DMS79 (cell line): ENCODE data around the gene TFAP2D.

Experiments used
- DNase-seq: peaks from one replicate; lab custom pipeline; 2025; lab: John Stamatoyannopoulos, UW

TFAP2D gene

DNA sequence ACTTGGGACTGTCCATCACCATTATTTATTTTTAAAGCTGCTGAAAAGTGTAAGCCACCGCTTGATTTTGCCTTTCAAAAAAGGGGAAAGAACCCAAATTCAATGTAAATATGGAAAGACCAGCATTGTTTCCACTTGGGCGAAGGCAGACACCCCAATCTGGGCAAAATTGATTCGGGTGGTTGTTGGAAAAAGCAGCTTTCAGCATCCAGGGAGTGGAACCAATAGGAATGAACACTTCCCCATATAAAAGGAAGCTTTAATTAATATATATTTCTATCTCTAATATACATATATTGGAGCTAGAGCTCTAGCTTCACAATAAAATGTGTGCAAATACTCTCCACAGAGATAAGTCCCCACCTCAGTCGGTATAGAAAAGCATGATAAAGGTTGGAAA lies at the start of gene TFAP2D:
Gene TFAP2D (plus strand): TSS at position 301 of the 400 bp plus-strand sequence. CDS start 530 bp downstream, outside the sequence.
- DNase-seq = no peak

DNA sequence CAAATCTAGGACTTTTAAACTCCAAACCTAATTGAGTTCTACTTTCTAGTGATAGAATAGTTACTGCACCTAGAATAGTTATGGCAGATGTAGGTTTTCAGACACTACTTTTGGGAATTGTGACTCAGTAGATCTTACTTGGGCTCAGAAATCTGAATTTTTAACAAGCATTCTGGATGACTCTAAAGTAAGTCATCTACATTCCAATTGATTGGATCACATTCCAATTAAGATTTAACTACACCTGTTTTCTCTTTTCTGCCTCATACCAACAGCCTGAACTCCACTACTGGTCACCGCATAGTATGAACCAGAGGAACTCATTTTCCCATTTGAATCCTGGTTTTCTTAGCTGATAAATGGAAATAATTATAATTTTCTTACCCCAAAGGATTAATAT lies 49.5 kb upstream of the TFAP2D start:
- no peak for DNase-seq

DNA sequence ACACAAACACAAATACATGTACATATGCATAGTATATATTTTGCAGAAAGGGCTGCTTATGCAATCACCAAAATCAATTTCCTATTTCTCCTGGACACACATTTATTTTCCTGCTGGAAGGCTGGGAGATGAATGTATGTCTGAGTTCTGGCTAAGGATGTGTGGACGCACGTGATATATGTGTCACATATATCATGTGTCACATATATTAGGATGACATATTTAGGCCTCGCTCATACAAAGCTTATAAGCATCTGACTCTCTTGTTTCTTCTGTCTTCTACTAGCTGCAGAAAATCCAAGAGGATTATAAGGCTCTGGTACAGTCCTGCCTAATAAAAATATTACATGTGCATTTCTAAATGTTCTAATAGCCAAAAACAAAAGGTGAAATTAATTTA lies 47.2 kb upstream of the TFAP2D start:
- no peak for DNase-seq

DNA sequence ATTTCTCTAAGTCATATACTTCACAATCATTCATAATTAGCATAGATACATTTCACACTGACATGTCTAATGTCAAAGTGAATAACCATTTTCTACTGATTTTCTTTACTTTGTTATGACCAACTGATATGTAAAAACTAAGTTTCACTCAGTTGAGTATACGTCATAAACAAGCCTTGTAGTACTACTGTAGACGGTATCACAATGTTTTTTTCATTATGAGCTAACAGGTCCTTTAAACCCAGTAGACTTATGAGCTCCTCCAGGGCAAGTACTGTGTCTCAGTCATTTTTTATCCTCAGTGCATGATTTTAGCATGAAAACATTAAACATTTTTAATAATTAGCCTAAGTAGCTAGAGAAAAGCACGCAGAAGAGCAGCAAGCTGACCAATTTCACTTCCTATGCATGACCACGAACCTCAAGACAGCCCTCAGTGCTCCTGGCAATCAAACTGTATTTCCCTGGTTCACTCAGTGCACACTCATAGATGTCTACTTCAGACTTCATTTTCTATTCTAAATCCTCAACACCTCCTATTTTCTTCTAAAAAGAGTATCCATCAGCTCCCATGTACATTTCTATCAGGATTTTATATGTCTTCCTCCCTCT lies 32.0 kb upstream of the TFAP2D start:
- DNase-seq = no peak

DNA sequence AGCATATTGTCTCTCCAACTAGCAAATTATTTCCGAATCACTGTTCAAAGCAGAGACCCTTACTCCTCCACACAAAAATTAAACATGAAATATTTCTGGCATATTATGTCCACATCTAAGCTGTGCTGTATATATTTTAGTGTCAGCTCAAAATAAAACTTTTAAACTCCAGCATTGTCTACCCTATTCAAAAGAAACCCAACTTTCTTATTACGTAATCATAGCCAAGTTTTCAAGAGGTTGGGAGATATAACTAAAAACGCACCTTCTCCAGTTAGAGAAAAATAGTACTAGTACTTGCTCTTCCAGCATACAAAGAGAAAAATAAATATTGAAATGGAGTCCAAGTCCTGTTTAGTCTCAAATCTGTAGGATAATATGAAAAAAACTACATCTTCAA lies 24.1 kb upstream of the TFAP2D start:
- DNase-seq = no peak

DNA sequence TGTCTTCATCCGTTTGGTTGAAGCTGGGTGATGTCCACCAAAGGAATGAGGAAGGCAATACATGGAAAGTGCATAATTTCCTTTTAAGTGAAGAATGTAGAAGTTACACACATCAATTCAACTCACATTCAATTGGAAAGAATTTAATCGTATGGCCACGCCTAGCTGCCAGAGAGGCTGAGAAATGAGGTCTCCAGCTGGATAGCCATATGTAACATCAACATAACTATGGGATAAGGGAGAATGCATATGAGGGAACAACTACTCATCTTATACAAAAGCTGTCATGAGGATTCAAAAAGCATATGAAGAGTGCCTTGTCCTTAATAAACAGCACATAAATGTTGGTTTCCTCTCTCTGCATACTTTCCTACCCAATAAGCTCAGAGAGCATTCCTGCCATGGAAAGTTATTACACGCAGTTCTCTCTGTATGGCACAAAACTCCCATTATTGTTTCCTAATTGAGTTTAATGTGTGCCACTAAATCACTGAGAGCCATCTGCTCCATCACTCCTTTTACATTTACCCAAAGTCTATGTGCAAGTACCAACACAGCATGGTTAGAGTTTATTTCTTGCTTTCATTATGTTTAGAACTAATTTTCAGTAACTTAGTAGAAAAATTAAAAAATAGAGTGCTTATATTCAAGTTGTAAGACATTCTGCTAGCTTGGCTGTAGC lies 21.4 kb upstream of the TFAP2D start:
- no peak for DNase-seq

DNA sequence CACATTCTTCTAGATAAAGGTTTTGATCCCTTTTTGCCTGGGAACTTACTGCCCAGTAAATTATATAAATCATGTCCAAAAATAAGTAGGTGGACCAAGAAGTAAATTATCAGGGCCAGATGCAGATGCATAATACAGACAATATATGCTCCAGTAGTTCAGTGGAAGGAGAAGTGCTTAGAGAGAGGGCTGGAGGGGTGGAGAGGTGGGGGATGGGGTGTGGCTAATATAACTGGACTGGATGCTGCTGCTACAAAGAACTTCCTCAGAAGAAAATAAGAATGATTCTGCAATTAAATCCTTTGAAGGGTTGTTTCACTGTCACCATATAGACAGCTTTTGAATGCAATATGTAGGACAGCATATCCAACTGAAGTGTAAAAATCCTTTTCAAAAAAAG lies 14.8 kb upstream of the TFAP2D start:
- no peak for DNase-seq

DNA sequence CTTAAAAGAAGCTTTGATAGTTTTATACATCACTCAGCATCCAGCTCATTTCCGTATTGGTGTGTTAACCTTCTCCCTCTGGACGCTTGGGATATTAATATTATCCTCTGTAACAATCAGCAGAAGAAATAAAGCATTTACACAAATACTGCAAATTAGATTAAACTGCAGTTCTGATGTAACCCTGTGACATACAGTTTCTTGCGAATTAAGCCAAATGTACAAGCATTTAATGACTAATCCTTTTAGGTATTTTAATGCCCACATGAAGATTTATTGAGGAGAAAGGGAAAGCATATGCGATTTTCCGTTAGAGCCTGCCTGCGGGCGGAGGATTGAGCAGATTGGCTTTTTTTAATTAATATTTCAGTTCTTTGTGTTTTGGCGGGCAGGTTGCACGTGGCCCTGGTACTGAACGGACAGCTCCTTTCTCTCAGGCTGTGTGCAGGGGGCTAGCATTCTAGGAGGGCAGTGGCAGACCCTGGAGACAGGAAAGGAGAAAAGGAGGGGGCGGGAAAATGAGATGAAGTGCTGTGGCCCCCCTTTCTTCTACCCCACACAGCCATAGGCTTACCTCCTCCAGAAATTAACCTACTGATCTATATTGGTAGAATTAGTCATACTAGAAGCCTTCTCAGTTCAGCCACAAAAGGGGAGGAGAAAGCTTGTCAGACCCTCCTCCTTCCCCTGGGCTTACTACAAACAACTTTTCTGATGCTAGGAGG lies 14.1 kb upstream of the TFAP2D start:
- DNase-seq = no peak

DNA sequence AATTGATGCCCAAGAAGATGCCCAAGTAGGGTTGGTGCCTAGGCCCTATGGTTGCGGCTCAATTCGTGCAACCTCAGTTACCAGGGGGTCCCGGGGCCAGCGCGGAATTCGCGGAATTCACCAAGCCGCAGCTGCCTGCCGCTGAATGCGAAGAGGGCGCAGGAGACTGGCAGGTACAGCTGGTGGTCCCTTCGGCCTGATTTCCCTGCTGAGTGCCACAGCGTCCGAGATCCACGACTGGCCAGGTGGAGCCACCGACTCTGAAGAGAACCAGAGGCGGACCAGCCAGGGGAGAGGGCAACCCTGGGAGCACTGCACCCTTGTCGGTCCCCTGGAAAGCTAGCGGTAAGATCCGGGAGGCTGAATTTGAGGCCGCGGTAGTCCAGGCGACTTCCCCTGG lies 6.8 kb upstream of the TFAP2D start:
- DNase-seq = no peak

DNA sequence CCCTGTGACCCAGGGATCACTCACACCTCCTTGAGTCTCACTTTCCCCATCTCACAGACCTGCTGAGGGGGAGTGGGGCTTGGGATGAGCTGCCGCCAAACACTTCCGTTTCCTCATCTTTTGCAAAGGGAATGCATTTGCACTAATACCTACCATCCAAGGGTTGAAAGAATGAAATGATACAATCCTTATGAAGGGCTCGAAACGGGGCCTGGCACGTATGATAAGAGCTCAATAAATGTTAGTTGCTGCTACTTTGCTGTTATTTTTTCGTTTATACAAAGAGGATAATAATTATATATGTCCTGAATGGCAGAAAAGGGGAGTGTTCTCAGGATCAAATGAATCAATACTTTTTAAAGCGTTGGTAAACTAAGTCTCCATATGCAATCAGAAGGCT lies 6.1 kb upstream of the TFAP2D start:
- DNase-seq = no peak

DNA sequence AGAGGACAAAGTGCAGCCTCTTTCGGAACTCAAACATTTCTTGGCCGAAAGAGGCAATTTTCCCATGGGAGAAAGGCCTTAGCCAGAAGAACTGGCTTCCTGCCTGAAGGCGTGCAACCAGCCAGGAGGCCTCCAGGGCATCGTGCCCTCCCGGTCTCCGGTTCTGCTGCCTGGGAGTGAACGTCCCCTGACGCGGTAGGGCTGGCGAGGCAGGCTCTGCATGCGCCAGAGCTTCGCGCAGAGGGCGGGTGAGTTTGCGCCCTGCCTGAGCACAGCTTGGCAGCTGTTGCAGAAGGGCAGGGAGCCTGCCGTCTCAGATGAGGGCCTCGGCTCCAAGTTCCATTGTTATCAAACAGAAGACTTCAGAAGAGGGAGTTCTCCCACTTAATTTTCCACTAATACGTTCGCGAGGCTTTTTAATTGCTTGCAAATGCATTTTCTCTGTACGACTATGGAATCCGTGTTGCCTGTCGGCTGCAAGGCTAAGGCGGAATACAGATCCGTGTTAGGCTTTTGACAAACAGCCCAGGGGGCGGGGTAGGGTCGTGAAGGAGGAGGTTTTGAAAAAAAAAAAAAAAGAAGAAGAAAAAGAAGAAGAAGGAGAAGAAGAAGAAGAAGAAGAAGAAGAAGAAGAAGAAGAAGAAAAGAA lies 5.5 kb upstream of the TFAP2D start:
- DNase-seq = no peak

DNA sequence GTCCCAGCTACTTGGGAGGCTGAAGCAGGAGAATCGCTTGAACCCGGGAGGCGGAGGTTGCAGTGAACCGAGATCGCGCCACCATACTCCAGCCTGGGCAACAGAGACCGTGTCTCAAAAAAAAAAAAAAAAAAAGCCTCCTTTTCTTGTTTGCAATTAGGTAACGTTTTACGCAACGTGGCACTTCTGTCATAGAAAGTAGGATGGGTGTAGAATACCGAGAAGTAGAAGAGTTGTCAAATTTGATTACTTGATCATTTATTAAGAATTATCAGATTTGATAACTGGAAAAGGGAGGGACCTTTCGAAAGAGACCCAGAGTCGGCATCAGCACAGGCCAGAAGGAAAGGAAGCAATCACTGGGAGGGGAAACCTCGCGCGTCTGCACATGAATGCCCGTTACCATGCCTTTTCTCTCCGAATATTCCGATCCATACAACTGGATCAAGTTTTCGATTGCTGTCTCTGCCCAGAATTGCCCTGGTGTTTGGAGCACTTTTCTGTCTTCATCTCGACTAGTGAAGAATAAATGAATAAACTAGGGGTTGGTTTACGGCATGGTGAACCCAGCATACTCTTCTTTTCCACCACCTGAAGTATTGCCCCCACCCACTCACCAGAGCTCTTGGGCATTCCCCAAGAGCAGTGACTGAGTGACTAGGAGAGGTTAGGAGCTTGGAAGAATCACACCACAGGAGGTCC lies 4.5 kb upstream of the TFAP2D start:
- DNase-seq = no peak

DNA sequence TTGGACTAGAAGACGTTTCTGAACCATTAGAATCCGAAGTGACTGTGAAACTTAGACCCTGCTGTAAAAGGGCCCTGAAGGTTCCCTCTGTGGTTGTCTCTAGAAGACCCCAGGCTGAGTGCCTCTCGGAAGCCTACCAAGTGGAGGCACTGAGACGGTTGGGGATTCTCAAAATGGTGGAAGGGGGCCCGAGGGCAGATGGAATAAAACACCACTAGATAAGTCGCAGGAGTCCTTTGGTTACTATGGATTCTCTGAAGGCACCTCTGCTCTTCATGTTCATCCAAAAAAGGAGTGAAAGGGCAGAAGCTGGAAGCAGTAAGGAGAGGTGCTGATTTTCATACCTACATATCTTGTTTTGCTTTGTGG lies 4.0 kb upstream of the TFAP2D start:
- DNase-seq = no peak

DNA sequence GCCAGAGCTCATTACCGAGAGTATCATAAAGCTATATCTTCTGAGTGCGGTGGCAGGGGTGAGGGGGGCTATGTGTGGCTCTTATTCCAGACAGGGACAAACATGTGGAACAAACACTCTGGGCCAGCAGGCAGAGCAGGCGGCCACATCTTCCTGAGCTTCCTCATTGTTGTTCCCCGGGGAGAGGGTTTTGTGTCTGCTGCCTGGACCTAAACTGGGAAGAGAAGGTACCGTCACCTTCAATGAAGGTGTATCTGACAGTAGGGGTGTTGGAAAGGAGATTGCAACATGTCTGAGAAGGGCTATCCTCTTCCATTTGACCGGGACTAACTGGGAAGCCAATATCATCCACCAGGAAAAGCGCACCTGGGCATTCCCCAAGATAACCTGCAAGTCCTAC lies 1.6 kb upstream of the TFAP2D start:
- no peak for DNase-seq

DNA sequence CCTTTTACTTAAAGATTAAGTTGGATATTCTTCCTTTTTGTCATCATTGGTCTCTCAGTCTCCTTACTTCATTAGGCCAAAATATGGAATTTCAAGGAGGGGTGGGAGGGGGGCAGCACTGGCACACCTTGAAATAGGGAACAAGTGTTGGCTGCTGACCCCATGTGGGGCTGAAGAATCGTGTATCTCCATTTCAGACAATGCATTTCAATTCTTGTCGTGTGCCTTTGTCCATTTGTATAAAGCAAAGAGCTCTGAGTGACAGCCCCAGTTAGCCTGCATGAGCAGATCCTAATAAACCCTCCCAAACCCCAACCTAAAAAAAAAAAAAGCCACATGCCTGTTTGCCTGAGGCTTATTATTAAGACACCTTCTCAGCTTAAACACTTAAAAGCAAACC lies 1.0 kb upstream of the TFAP2D start:
- DNase-seq = no peak

DNA sequence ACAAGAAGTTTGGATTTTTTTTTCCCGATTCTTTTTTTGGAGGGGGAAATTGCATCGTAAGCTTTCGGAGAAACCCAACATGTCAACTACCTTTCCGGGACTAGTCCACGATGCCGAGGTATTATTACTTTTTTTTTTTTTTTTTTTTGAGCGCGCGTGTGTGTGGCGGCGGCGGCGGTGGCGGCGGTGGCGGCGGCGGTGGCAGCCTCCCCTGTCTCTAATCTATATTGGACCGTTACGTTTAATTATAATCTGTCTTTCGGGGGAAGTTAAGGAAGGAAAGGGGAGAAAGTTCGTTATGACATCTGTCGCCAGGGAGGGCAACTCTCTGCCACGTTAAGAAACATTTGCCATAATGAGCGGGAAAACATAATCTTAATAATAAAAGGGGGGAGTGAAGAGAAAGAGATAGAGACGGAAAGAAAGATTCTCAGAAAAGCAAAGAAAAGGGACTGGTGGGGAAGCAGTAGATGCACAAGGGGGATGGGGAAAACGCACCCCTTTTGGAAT lies 706 bp downstream of the TFAP2D start:
- no peak for DNase-seq

DNA sequence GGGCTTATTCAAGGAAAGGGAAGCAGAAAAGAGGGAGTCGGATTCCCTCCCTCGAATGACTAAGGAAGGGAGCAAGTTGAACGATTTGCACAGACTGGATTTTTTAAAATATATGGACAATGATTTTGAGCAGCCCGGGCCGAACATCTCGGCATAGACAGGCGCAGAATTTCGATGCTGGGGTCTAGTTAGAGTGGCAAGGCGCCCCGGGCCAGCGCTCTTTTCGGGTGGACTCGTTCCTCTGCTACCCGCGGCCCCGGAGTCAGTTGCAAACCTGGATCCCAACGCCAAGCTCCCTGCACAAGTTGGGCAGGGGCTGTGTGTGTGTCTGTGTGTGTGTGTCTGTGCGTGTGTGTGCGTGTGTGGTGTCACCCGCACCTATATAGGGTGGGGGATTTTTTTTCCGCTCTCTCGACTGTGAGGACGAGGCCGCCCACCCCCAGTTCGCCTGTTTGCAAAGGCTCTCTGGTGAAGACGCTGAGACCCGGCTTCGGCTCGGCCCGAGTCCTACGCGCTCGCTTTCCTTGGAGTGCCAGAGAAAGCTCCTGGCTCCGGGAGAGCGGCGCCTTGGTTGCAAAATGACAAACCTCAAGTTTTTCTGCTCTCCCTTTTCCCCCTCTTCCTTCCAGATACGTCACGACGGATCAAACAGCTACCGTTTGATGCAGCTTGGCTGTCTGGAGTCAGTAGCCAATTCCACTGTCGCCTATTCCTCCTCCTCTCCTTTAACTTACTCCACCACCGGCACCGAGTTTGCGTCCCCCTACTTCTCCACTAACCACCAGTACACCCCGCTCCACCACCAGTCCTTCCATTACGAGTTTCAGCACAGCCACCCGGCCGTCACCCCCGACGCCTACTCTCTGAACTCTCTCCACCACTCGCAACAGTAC lies 1.4 kb downstream of the TFAP2D start:
- DNase-seq = no peak

DNA sequence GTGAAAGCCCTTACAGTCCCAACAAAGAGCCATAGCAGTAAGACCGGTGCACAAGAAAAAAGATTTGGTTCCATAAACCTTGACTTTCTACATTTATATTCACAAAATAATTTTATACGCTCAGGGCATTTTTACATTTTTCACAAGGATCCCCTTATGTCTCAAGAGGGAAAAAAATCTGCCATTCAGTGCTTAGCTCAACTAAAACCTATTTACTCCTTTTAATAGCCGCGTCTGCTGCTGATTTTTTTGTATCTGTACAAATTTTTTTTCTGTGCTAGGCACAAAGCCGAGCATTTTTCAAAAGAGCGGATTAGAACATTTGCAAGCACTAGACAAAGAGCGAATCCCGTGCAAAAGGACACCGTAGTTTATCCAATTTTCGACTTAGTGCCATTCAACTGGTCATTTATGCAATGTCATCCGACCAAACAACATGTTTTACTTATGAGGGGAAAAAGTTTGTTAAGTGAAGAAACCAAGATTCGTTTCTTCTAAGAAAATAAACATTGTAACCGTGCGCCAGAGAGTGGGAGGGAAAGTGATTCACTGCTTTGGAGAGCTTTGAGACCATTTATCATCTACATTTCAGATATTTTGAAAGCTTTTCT lies 3.7 kb downstream of the TFAP2D start:
- DNase-seq = no peak

DNA sequence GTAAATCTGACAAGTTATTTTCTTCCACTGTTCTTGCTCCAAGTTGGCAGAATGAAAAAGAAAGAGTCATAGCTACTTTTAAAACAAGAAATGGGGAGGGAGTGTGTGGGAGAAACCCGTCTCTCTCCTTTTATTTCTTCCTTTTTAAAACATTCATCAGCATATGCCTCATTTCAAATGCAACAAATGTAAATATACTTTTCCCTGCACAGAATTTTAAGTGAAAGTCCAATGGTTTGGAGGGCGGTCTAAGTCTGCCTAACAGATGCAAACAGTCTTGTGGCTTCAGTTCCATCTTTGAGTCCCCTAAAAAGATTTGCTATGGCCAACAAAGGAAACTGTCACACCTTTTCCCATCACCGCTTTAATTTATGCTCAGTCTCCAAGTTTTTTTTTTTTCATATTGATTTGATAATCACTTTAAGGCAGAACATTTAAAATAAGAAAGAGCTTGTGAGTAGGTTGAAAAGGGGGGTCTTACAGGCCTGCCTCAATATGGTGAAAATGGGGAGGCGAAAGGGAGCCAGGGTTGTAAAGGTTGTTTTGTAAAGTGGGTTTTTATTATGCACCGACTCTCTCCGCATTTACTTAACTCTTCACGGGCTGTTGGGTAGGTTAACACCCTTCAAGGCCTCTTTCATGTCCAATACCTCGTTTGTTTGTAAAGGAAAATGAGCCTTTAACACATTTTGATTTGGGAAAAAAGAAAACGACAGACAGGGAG lies 4.6 kb downstream of the TFAP2D start:
- DNase-seq = no peak

DNA sequence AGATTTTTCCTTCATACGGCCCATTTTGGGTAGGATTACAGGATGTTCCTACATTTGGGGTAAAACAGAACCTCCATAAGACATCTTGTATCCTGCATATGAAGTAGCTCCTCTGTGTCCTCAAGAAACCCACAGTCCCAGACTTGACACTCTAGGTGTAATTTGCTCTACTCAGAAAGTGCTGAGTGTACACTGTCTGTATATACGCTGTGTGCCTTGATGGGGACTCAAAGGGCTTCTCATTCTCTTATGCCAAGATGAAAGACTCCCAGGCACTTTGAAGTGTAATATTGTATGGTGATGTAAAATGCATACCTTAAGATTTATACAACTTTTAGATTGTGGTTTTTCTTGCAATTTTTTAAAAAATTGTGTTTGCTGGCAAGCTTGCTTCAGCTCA lies 5.2 kb downstream of the TFAP2D start:
- DNase-seq = no peak
